KBM-7 (cell line): ENCODE data around the gene CACNA2D3.

Source experiments
- DNase-seq: peaks from one replicate; pipeline ENCODE4 v3.0.0-alpha.2; 2015
- in situ Hi-C: fragments of 300-500 bp; cut with MboI; formaldehyde crosslinking; loops from 2 replicates; pipeline ENCODE4 v1.14.3; 2020; ENCODE audit warnings: low sequenced_read_pairs, low pct_unique_long_range_greater_than_20kb, mixed read lengths

The CACNA2D3 gene

GRCh38 chr3:54660714-54661132, 538.4 kb downstream of the CACNA2D3 start:
- no peak for DNase-seq
- in situ Hi-C loops = no loop called here

GRCh38 chr3:54661151-54661550, 538.8 kb downstream of the CACNA2D3 start:
- in situ Hi-C loops = no loop called here
- DNase-seq = no peak

- DNase-seq = no peak
- in situ Hi-C loops = no loop called here
Measured at GRCh38 chr3:54663501-54664011, 541.2 kb downstream of the CACNA2D3 start.

- in situ Hi-C loops = no loop called here
- DNase-seq = no peak
Measured at GRCh38 chr3:54665016-54665600, 542.8 kb downstream of the CACNA2D3 start.

GRCh38 chr3:54668236-54668635, 545.9 kb downstream of the CACNA2D3 start:
- in situ Hi-C loops = no loop called here
- no peak for DNase-seq

GRCh38 chr3:54670201-54671000, 548.0 kb downstream of the CACNA2D3 start:
- in situ Hi-C loops = no loop called here
- DNase-seq = no peak

GRCh38 chr3:54671511-54671910, 549.2 kb downstream of the CACNA2D3 start:
- in situ Hi-C loops = no loop called here
- no peak for DNase-seq

- no peak for DNase-seq
- in situ Hi-C loops = no loop called here
Measured at GRCh38 chr3:54676087-54676486, 553.7 kb downstream of the CACNA2D3 start.

- no peak for DNase-seq
- in situ Hi-C loops = no loop called here
Measured at GRCh38 chr3:54681706-54682105, 559.4 kb downstream of the CACNA2D3 start.

- no peak for DNase-seq
- in situ Hi-C loops = no loop called here
Measured at GRCh38 chr3:54685213-54685612, 562.9 kb downstream of the CACNA2D3 start.

- in situ Hi-C loops = no loop called here
- no peak for DNase-seq
Measured at GRCh38 chr3:54691289-54691771, 569.0 kb downstream of the CACNA2D3 start.

- DNase-seq = no peak
- in situ Hi-C loops = no loop called here
Measured at GRCh38 chr3:54696313-54696712, 574.0 kb downstream of the CACNA2D3 start.

GRCh38 chr3:54698054-54698453, 575.7 kb downstream of the CACNA2D3 start:
- in situ Hi-C loops = no loop called here
- no peak for DNase-seq

- in situ Hi-C loops = no loop called here
Measured at GRCh38 chr3:54703923-54704322, 581.6 kb downstream of the CACNA2D3 start.

GRCh38 chr3:54705730-54706129, 583.4 kb downstream of the CACNA2D3 start:
- in situ Hi-C loops = no loop called here
- DNase-seq = no peak

More at GRCh38 chr3:54703923-54704322, 581.6 kb downstream of the CACNA2D3 start:
- no peak for DNase-seq

GRCh38 chr3:54706738-54707137, 584.4 kb downstream of the CACNA2D3 start:
- no peak for DNase-seq
- in situ Hi-C loops = no loop called here

GRCh38 chr3:54709785-54710184, 587.4 kb downstream of the CACNA2D3 start:
- DNase-seq = no peak
- in situ Hi-C loops = no loop called here

- in situ Hi-C loops = no loop called here
- no peak for DNase-seq
Measured at GRCh38 chr3:54710954-54711353, 588.6 kb downstream of the CACNA2D3 start.

GRCh38 chr3:54712539-54712938, 590.2 kb downstream of the CACNA2D3 start:
- DNase-seq = no peak
- in situ Hi-C loops = no loop called here

- in situ Hi-C loops = no loop called here
- DNase-seq = no peak
Measured at GRCh38 chr3:54713031-54713430, 590.7 kb downstream of the CACNA2D3 start.
